Bronchial epithelial cell (primary cell): ENCODE measurements around the gene PABPN1L. TPM values are rescaled to one million over a fixed set of nuclear protein-coding genes. Genes with fewer than 3 reads are reported as not detected.

ENCODE experiments used
- DNase-seq: peaks from one replicate; pipeline ENCODE4 v3.0.0-alpha.2; 2010; ENCODE audit warnings: low read depth
- FAIRE-seq: peaks from 2 replicates; lab custom pipeline; 2011; peaks lifted over from hg19 to GRCh38; lab: Jason Lieb, UNC
- H3K27me3 ChIP-seq: 2 replicates; pipeline ENCODE4 v1.5.1; 2011; ENCODE audit warnings: low read length; ENCODE audit not compliant: control insufficient read depth, insufficient read depth
- H3K36me3 ChIP-seq: 2 replicates; pipeline ENCODE4 v1.5.1; 2011; ENCODE audit warnings: low read length; ENCODE audit not compliant: control insufficient read depth, insufficient read depth
- H3K4me3 ChIP-seq: 2 replicates; pipeline ENCODE4 v1.5.1; 2011; ENCODE audit warnings: mild to moderate bottlenecking, low read depth, low read length, control low read depth
- CTCF ChIP-seq: IDR thresholded peaks from 2 replicates; pipeline ENCODE4 v1.5.1; 2011; ENCODE audit warnings: mild to moderate bottlenecking, moderate library complexity, low read length, control low read depth, inconsistent platforms; ENCODE audit not compliant: insufficient read depth, severe bottlenecking
- total RNA-seq: library from RNA; depleted of rRNA; stranded (reverse); fragments of >200 nt; gene quantifications from 2 replicates; pipeline ENCODE4 v1.2.1, GENCODE V29; 2014

PABPN1L gene
- total RNA-seq, 1 donor from 2014 or later = not detected

- H3K36me3 ChIP-seq = no peaks in the 10 kb centered on the region
- DNase-seq (no peak), FAIRE-seq (no peak)
- no peak for TF ChIP-seq CTCF
- no peak overlapping the region for H3K4me3 ChIP-seq
- no peaks in the 10 kb centered on the region for H3K27me3 ChIP-seq
Observed at GRCh38 chr16:88912556-88912955, 46.1 kb upstream of the PABPN1L start.

GRCh38 chr16:88911946-88912310 lies 45.5 kb upstream of the PABPN1L start:
- no peaks in the 10 kb centered on the region for H3K27me3 ChIP-seq
- no peak overlapping the region for H3K4me3 ChIP-seq
- no peak for TF ChIP-seq CTCF
- H3K36me3 ChIP-seq = no peaks in the 10 kb centered on the region
- FAIRE-seq = no peak
- no peak for DNase-seq

GRCh38 chr16:88911136-88911945 lies 44.9 kb upstream of the PABPN1L start:
- Histone ChIP-seq H3K36me3 (no peaks in the 10 kb centered on the region), H3K27me3 (no peaks in the 10 kb centered on the region), H3K4me3 (no peak overlapping the region)
- FAIRE-seq = peak; percentile 40
- no peak for TF ChIP-seq CTCF
- DNase-seq = no peak

GRCh38 chr16:88910284-88911135 lies 44.0 kb upstream of the PABPN1L start:
- H3K27me3 ChIP-seq = no peaks in the 10 kb centered on the region
- FAIRE-seq = no peak
- DNase-seq = no peak
- no peak for TF ChIP-seq CTCF
- H3K36me3 ChIP-seq = no peaks in the 10 kb centered on the region
- H3K4me3 ChIP-seq = no peak overlapping the region

- FAIRE-seq (no peak), DNase-seq (no peak)
- TF ChIP-seq CTCF = no peak
- H3K36me3 ChIP-seq = no peaks in the 10 kb centered on the region
- no peak overlapping the region for H3K4me3 ChIP-seq
- no peaks in the 10 kb centered on the region for H3K27me3 ChIP-seq
Observed at GRCh38 chr16:88909431-88910210, 43.2 kb upstream of the PABPN1L start.
